ENCODE data around the gene NTN1. TPM values are rescaled to one million over a fixed set of nuclear protein-coding genes. Genes with fewer than 3 reads are reported as not detected.

The NTN1 gene
- total RNA-seq, 1 experiment from 2014 or later = 1.2 TPM

DNA sequence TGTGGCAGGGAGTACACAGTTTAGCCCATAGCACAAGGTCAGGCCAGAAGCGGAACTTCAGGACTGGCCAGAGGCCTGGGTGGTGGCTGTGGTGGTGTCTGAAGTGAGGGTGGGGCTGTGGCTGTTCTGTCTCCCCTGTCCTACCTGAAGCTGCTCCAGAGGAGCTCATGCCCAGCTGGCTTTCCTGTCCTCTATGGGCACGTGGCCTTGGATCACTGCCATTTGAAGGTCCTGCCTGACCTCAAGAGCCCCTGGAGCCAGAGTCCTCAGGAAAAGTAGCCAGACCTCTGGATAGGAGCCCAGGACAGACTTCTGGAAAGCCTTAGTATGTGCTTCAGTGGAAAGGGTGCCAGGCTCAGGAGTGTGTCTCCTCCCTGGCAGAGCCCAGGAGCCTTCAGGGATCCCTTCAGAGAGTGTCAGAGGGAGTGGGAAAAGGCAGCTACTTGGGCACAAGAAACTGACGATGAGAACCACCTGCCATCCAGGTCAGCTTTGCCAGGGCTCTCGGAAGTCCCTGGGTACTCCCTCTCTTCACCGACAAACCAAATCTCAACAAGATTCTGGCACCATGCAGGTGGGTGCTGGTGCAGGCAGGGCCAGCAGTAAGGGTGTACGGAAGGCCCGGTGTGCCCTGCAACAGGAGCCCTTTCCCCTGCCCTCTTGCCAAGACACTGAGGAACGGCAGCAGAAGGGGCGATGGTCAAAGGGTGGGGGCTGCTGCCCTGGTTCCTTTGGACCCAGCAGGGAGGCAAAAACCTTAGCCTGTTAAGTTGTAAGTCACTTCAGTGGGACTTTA lies 153.7 kb downstream of the NTN1 start:
- Histone ChIP-seq H2BK12ac (ENCODE audit: insufficient read length, low read depth, low read length) (no peak overlapping the region), H3K79me2 (ENCODE audit: insufficient read depth, low read length) (no peaks in the 10 kb centered on the region), H3K9me3 (ENCODE audit: control insufficient read depth, low read depth, low read length) (no peaks in the 10 kb centered on the region)

More for the DNA sequence above, 153.7 kb downstream of the NTN1 start:
- Mint-ChIP-seq H3K4me3 (no peak overlapping the region), H3K36me3 (ENCODE audit: insufficient read depth in 1 of 3, low read depth in 3 of 3) (peaks cover 0 to 2% (median 2%) of the 10 kb centered on the region in 3 experiments; a peak in 4 of 7 replicates), H3K27me3 (ENCODE audit: low read depth) (no peaks in the 10 kb centered on the region; the same call in none of the 2 replicates), H3K9me3 (peaks cover 3 to 7% of the 10 kb centered on the region in 2 experiments; a peak in 4 of 5 replicates), H3K27ac (no peak overlapping the region; a peak in 1 of 7 replicates), H3K4me1 (peaks cover 21 to 33% of the 10 kb centered on the region in 2 experiments)
- H3K4ac ChIP-seq (ENCODE audit: low read depth, low read length) = no peak overlapping the region
- no peak overlapping the region for H2BK15ac ChIP-seq (ENCODE audit: low read depth, low read length)
- H3K18ac ChIP-seq (ENCODE audit: insufficient read length, low read depth, low read length) = no peak overlapping the region
- H3K23me2 ChIP-seq (ENCODE audit: insufficient read length, low read depth, low read length, poor library complexity, severe bottlenecking) = no peaks in the 10 kb centered on the region
- no peak overlapping the region for H3K56ac ChIP-seq (ENCODE audit: insufficient read length, low read depth, low read length)
- no peak overlapping the region for H3K27ac ChIP-seq (ENCODE audit: insufficient read length, low read depth, low read length)
- H2BK5ac ChIP-seq (ENCODE audit: insufficient read length, low read length) = no peak overlapping the region
- H3K14ac ChIP-seq (ENCODE audit: insufficient read depth, low read length) = peak overlapping the region; percentile 35; the same call in 1 of the 2 replicates
- no peak overlapping the region for H3K9ac ChIP-seq (ENCODE audit: extremely low read depth, insufficient read length, low read length)
- H2AFZ ChIP-seq (ENCODE audit: low read length) = no peak overlapping the region
- H3K4me2 ChIP-seq (ENCODE audit: insufficient read depth, insufficient read length, low read length) = no peak overlapping the region
- peaks cover 10% of the 10 kb centered on the region; the same call in 1 of the 2 replicates for H3K4me1 ChIP-seq (ENCODE audit: insufficient read depth, low read length)
- H2AK5ac ChIP-seq (ENCODE audit: insufficient read length, low read length) = no peak overlapping the region
- H3K79me1 ChIP-seq (ENCODE audit: insufficient read depth, low read depth, low read length, poor library complexity, severe bottlenecking) = no peaks in the 10 kb centered on the region
- H3K27me3 ChIP-seq (ENCODE audit: insufficient read depth, low read length) = no peaks in the 10 kb centered on the region
- H3K23ac ChIP-seq (ENCODE audit: insufficient read length, low read depth, low read length) = no peak overlapping the region
- H4K5ac ChIP-seq (ENCODE audit: insufficient read length, low read depth, low read length) = no peak overlapping the region
- H4K8ac ChIP-seq (replicated peaks; ENCODE audit: insufficient read length, low read depth, low read length) = no peak overlapping the region
- no peak overlapping the region for H2BK120ac ChIP-seq (ENCODE audit: low read depth, low read length, poor library complexity, severe bottlenecking)
- no peaks in the 10 kb centered on the region for H4K20me1 ChIP-seq (ENCODE audit: control insufficient read depth, insufficient read depth, insufficient read length)
- no peak for TF ChIP-seq CTCF (conservative IDR thresholded peaks at IDR 0.05)
- H3T11ph ChIP-seq (ENCODE audit: low read length) = no peak overlapping the region
- no peak for DNase-seq
- no CpG with 5 or more reads among the region's 9 CpGs for WGBS (ENCODE audit: extremely low coverage, insufficient read length, low lambda C conversion rate)
- no peak overlapping the region for H4K91ac ChIP-seq (ENCODE audit: insufficient read length, low read depth, low read length)
- H2BK20ac ChIP-seq (ENCODE audit: low read depth, low read length, poor library complexity, severe bottlenecking) = no peak overlapping the region
